WTC11 (cell line): ENCODE data around the gene UBR4.

Source experiments
- ATF2 ChIP-seq: sonication (generic); formaldehyde crosslinking; IDR thresholded peaks from 2 replicates; pipeline ENCODE4 v1.8.1; 2022; ENCODE audit warnings: low read depth, missing genetic modification reagents, borderline replicate concordance
- ATF6 ChIP-seq: sonication (generic); formaldehyde crosslinking; IDR thresholded peaks from 2 replicates; pipeline ENCODE4 v1.8.1; 2023; ENCODE audit warnings: mild to moderate bottlenecking, missing genetic modification reagents
- CREB1 ChIP-seq: sonication (generic); formaldehyde crosslinking; IDR thresholded peaks from 2 replicates; pipeline ENCODE4 v1.8.0; 2023; ENCODE audit warnings: mild to moderate bottlenecking, missing genetic modification reagents
- ELF4 ChIP-seq: sonication (generic); formaldehyde crosslinking; IDR thresholded peaks from 2 replicates; pipeline ENCODE4 v1.8.1; 2022; ENCODE audit warnings: low read depth, mild to moderate bottlenecking, moderate library complexity, missing genetic modification reagents
- EMX1 ChIP-seq: fragments of 250-450 bp; sonication (Bioruptor Pico); IDR thresholded peaks from 2 replicates; pipeline ENCODE4 v1.8.0; 2021; ENCODE audit warnings: mild to moderate bottlenecking
- ESRRA ChIP-seq: sonication (generic); formaldehyde crosslinking; IDR thresholded peaks from 2 replicates; pipeline ENCODE4 v1.8.1; 2022; ENCODE audit warnings: mild to moderate bottlenecking, missing genetic modification reagents, borderline replicate concordance
- IRF1 ChIP-seq: sonication (generic); formaldehyde crosslinking; IDR thresholded peaks from 2 replicates; pipeline ENCODE4 v1.8.0; 2023; ENCODE audit warnings: missing genetic modification reagents
- JUN ChIP-seq: sonication (generic); formaldehyde crosslinking; IDR thresholded peaks from 2 replicates; pipeline ENCODE4 v1.8.0; 2023; ENCODE audit warnings: mild to moderate bottlenecking, missing genetic modification reagents
- RELA ChIP-seq: sonication (generic); formaldehyde crosslinking; IDR thresholded peaks from 2 replicates; pipeline ENCODE4 v1.8.1; 2022; ENCODE audit warnings: missing genetic modification reagents, mild to moderate bottlenecking, borderline replicate concordance
- TP53 ChIP-seq: sonication (generic); formaldehyde crosslinking; IDR thresholded peaks from 2 replicates; pipeline ENCODE4 v1.8.1; 2023; ENCODE audit warnings: mild to moderate bottlenecking, missing genetic modification reagents
- ZNF121 ChIP-seq: sonication (generic); formaldehyde crosslinking; IDR thresholded peaks from 2 replicates; pipeline ENCODE4 v1.8.0; 2023; ENCODE audit warnings: missing genetic modification reagents
- TF ChIP-seq, protein P1 (sequence below): fragments of 200-600 bp; IDR thresholded peaks from 2 replicates; pipeline ENCODE4 v1.8.0; 2022; ENCODE audit warnings: antibody characterized with exemption
- TF ChIP-seq, protein P2 (sequence below): sonication (generic); formaldehyde crosslinking; IDR thresholded peaks from 2 replicates; pipeline ENCODE4 v1.8.1; 2022; ENCODE audit warnings: low read depth, mild to moderate bottlenecking, moderate library complexity, missing genetic modification reagents, borderline replicate concordance

GRCh38 chr1:19087737-19088594 is 122.1 kb downstream of the UBR4 start:
- no peak for TF ChIP-seq ESRRA (CRISPR knock-in tag)
- TF ChIP-seq, protein P1, sequence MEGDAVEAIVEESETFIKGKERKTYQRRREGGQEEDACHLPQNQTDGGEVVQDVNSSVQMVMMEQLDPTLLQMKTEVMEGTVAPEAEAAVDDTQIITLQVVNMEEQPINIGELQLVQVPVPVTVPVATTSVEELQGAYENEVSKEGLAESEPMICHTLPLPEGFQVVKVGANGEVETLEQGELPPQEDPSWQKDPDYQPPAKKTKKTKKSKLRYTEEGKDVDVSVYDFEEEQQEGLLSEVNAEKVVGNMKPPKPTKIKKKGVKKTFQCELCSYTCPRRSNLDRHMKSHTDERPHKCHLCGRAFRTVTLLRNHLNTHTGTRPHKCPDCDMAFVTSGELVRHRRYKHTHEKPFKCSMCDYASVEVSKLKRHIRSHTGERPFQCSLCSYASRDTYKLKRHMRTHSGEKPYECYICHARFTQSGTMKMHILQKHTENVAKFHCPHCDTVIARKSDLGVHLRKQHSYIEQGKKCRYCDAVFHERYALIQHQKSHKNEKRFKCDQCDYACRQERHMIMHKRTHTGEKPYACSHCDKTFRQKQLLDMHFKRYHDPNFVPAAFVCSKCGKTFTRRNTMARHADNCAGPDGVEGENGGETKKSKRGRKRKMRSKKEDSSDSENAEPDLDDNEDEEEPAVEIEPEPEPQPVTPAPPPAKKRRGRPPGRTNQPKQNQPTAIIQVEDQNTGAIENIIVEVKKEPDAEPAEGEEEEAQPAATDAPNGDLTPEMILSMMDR = no peak
- TF ChIP-seq IRF1 (CRISPR knock-in tag) = no peak
- no peak for TF ChIP-seq ATF2 (CRISPR knock-in tag)
- TF ChIP-seq ATF6 (CRISPR knock-in tag) = no peak
- no peak for TF ChIP-seq CREB1 (CRISPR knock-in tag)
- no peak for TF ChIP-seq ELF4
- TF ChIP-seq RELA (CRISPR knock-in tag) = no peak
- no peak for TF ChIP-seq JUN (CRISPR knock-in tag)
- TF ChIP-seq EMX1 (CRISPR knock-in tag) = no peak
- TF ChIP-seq, protein P2, sequence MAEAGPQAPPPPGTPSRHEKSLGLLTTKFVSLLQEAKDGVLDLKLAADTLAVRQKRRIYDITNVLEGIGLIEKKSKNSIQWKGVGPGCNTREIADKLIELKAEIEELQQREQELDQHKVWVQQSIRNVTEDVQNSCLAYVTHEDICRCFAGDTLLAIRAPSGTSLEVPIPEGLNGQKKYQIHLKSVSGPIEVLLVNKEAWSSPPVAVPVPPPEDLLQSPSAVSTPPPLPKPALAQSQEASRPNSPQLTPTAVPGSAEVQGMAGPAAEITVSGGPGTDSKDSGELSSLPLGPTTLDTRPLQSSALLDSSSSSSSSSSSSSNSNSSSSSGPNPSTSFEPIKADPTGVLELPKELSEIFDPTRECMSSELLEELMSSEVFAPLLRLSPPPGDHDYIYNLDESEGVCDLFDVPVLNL (CRISPR knock-in tag) = no peak
- no peak for TF ChIP-seq TP53
- TF ChIP-seq ZNF121 (CRISPR knock-in tag) = no peak
